SK-N-SH treated with all-trans-retinoic acid at 6 μM for 48 hours (cell line): Measurements from ENCODE around the gene CUBN.

Experiments used
- ATAC-seq: fragments of 200-7000 bp; cut with Tn5 transposase; 3 replicates; pipeline ENCODE4 v1.9.1; 2020; ENCODE audit warnings: mild to moderate bottlenecking, moderate library complexity
- ARNTL ChIP-seq: fragments of 450-650 bp; formaldehyde crosslinking; IDR thresholded peaks from 2 replicates; pipeline ENCODE4 v1.5.0; 2020; ENCODE audit warnings: low read depth, mild to moderate bottlenecking, moderate library complexity, borderline replicate concordance
- BACH2 ChIP-seq: fragments of 250-450 bp; sonication (Bioruptor Pico); IDR thresholded peaks from 2 replicates; pipeline ENCODE4 v1.9.0; 2021; ENCODE audit warnings: mild to moderate bottlenecking, borderline replicate concordance
- CSDC2 ChIP-seq: fragments of 250-450 bp; sonication (Bioruptor Pico); IDR thresholded peaks from 2 replicates; pipeline ENCODE4 v1.5.0; 2020; ENCODE audit warnings: mild to moderate bottlenecking, moderate library complexity
- ESRRG ChIP-seq: fragments of 250-450 bp; sonication (Bioruptor Pico); IDR thresholded peaks from 2 replicates; pipeline ENCODE4 v1.6.1; 2021; ENCODE audit warnings: mild to moderate bottlenecking
- GLIS3 ChIP-seq: fragments of 250-450 bp; sonication (Bioruptor Pico); IDR thresholded peaks from 2 replicates; pipeline ENCODE4 v1.5.0; 2020; ENCODE audit warnings: mild to moderate bottlenecking, moderate library complexity
- ISL1 ChIP-seq: fragments of 250-450 bp; sonication (Bioruptor Pico); IDR thresholded peaks from 2 replicates; pipeline ENCODE4 v2.1.2; 2022; ENCODE audit warnings: mild to moderate bottlenecking, moderate library complexity
- OSR1 ChIP-seq: fragments of 250-450 bp; sonication (Bioruptor Pico); IDR thresholded peaks from 2 replicates; pipeline ENCODE4 v1.8.0; 2022; ENCODE audit warnings: moderate library complexity, mild to moderate bottlenecking, inconsistent platforms
- PPARA ChIP-seq: fragments of 250-450 bp; sonication (Bioruptor Pico); IDR thresholded peaks from 2 replicates; pipeline ENCODE4 v1.5.0; 2020; ENCODE audit warnings: mild to moderate bottlenecking, borderline replicate concordance
- RARB ChIP-seq: fragments of 250-450 bp; sonication (Bioruptor Pico); IDR thresholded peaks from 2 replicates; pipeline ENCODE4 v1.8.0; 2021; ENCODE audit warnings: mild to moderate bottlenecking, moderate library complexity
- SNAI2 ChIP-seq: fragments of 250-450 bp; sonication (Bioruptor Pico); IDR thresholded peaks from 2 replicates; pipeline ENCODE4 v1.5.0; 2020; ENCODE audit warnings: mild to moderate bottlenecking, moderate library complexity
- TCF4 ChIP-seq: fragments of 250-450 bp; sonication (Bioruptor Pico); IDR thresholded peaks from 2 replicates; pipeline ENCODE4 v1.8.0; 2021; ENCODE audit warnings: mild to moderate bottlenecking, moderate library complexity, borderline replicate concordance
- TOX ChIP-seq: fragments of 250-450 bp; sonication (Bioruptor Pico); IDR thresholded peaks from 2 replicates; pipeline ENCODE4 v1.8.0; 2021; ENCODE audit warnings: mild to moderate bottlenecking, moderate library complexity, borderline replicate concordance
- ZFP3 ChIP-seq: fragments of 250-450 bp; sonication (Bioruptor Pico); IDR thresholded peaks from 2 replicates; pipeline ENCODE4 v1.5.0; 2020; ENCODE audit warnings: mild to moderate bottlenecking, moderate library complexity
- ZFP30 ChIP-seq: fragments of 450-650 bp; formaldehyde crosslinking; IDR thresholded peaks from 2 replicates; pipeline ENCODE4 v1.5.0; 2022; ENCODE audit warnings: mild to moderate bottlenecking, moderate library complexity
- ZNF565 ChIP-seq: fragments of 450-650 bp; formaldehyde crosslinking; conservative IDR thresholded peaks from 2 replicates; pipeline ENCODE4 v1.5.0; 2020; ENCODE audit warnings: low read depth, mild to moderate bottlenecking, moderate library complexity
- ZNF8 ChIP-seq: fragments of 450-650 bp; formaldehyde crosslinking; IDR thresholded peaks from 2 replicates; pipeline ENCODE4 v1.5.0; 2020; ENCODE audit warnings: mild to moderate bottlenecking, moderate library complexity
- TF ChIP-seq, protein P1 (sequence below): fragments of 250-450 bp; sonication (Bioruptor Pico); IDR thresholded peaks from 2 replicates; pipeline ENCODE4 v1.8.0; 2021; ENCODE audit warnings: low read depth, mild to moderate bottlenecking, moderate library complexity, borderline replicate concordance
- TF ChIP-seq, protein P2 (sequence below): fragments of 250-450 bp; sonication (Bioruptor Pico); IDR thresholded peaks from 2 replicates; pipeline ENCODE4 v1.5.1; 2021; ENCODE audit warnings: mild to moderate bottlenecking, moderate library complexity
- TF ChIP-seq, protein P3 (sequence below): fragments of 250-450 bp; sonication (Bioruptor Pico); IDR thresholded peaks from 2 replicates; pipeline ENCODE4 v1.5.0; 2020; ENCODE audit warnings: mild to moderate bottlenecking, moderate library complexity
- TF ChIP-seq, protein P4 (sequence below): fragments of 250-450 bp; sonication (Bioruptor Pico); IDR thresholded peaks from 2 replicates; pipeline ENCODE4 v1.8.0; 2020; ENCODE audit warnings: mild to moderate bottlenecking, moderate library complexity, borderline replicate concordance
- TF ChIP-seq, protein P5 (sequence below): fragments of 250-450 bp; sonication (Bioruptor Pico); IDR thresholded peaks from 2 replicates; pipeline ENCODE4 v1.5.1; 2020; ENCODE audit warnings: low read depth, mild to moderate bottlenecking, moderate library complexity

CUBN gene

DNA sequence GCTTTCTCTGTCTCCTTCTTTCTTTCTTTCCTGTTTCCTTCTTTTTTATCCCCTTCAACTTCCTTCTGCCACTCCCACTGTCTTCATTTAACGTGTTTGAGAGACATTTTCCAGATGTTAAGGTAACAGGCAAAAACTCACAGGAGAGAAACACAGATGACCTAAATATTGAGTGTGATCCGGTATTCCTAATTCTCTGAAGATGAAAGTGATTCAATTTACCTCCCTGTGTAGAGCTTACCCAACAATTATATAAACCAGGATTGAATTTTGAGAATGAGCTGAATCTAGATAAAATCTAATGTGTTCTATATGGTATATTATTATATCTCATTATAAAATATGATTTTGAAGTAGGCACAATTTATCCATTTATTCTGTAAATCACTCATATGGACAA is 265.8 kb downstream of the CUBN start:
- ATAC-seq: no peak
- no peak for TF ChIP-seq SNAI2 (CRISPR knock-in tag)
- TF ChIP-seq ISL1 (CRISPR knock-in tag): no peak
- no peak for TF ChIP-seq OSR1 (CRISPR knock-in tag)
- TF ChIP-seq, protein P1, sequence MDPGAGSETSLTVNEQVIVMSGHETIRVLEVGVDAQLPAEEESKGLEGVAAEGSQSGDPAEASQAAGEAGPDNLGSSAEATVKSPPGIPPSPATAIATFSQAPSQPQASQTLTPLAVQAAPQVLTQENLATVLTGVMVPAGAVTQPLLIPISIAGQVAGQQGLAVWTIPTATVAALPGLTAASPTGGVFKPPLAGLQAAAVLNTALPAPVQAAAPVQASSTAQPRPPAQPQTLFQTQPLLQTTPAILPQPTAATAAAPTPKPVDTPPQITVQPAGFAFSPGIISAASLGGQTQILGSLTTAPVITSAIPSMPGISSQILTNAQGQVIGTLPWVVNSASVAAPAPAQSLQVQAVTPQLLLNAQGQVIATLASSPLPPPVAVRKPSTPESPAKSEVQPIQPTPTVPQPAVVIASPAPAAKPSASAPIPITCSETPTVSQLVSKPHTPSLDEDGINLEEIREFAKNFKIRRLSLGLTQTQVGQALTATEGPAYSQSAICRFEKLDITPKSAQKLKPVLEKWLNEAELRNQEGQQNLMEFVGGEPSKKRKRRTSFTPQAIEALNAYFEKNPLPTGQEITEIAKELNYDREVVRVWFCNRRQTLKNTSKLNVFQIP (CRISPR knock-in tag): no peak
- TF ChIP-seq TCF4 (CRISPR knock-in tag): no peak
- no peak for TF ChIP-seq RARB (CRISPR knock-in tag)
- no peak for TF ChIP-seq GLIS3 (CRISPR knock-in tag)
- TF ChIP-seq ESRRG (CRISPR knock-in tag): no peak
- TF ChIP-seq, protein P2, sequence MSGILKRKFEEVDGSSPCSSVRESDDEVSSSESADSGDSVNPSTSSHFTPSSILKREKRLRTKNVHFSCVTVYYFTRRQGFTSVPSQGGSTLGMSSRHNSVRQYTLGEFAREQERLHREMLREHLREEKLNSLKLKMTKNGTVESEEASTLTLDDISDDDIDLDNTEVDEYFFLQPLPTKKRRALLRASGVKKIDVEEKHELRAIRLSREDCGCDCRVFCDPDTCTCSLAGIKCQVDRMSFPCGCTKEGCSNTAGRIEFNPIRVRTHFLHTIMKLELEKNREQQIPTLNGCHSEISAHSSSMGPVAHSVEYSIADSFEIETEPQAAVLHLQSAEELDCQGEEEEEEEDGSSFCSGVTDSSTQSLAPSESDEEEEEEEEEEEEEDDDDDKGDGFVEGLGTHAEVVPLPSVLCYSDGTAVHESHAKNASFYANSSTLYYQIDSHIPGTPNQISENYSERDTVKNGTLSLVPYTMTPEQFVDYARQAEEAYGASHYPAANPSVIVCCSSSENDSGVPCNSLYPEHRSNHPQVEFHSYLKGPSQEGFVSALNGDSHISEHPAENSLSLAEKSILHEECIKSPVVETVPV: no peak
- TF ChIP-seq ZFP3 (CRISPR knock-in tag): no peak
- TF ChIP-seq ZNF8 (CRISPR knock-in tag): no peak
- TF ChIP-seq ZFP30 (CRISPR knock-in tag): no peak
- TF ChIP-seq ARNTL (CRISPR knock-in tag): no peak
- TF ChIP-seq, protein P3, sequence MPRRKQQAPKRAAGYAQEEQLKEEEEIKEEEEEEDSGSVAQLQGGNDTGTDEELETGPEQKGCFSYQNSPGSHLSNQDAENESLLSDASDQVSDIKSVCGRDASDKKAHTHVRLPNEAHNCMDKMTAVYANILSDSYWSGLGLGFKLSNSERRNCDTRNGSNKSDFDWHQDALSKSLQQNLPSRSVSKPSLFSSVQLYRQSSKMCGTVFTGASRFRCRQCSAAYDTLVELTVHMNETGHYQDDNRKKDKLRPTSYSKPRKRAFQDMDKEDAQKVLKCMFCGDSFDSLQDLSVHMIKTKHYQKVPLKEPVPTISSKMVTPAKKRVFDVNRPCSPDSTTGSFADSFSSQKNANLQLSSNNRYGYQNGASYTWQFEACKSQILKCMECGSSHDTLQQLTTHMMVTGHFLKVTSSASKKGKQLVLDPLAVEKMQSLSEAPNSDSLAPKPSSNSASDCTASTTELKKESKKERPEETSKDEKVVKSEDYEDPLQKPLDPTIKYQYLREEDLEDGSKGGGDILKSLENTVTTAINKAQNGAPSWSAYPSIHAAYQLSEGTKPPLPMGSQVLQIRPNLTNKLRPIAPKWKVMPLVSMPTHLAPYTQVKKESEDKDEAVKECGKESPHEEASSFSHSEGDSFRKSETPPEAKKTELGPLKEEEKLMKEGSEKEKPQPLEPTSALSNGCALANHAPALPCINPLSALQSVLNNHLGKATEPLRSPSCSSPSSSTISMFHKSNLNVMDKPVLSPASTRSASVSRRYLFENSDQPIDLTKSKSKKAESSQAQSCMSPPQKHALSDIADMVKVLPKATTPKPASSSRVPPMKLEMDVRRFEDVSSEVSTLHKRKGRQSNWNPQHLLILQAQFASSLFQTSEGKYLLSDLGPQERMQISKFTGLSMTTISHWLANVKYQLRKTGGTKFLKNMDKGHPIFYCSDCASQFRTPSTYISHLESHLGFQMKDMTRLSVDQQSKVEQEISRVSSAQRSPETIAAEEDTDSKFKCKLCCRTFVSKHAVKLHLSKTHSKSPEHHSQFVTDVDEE: no peak
- TF ChIP-seq, protein P4, sequence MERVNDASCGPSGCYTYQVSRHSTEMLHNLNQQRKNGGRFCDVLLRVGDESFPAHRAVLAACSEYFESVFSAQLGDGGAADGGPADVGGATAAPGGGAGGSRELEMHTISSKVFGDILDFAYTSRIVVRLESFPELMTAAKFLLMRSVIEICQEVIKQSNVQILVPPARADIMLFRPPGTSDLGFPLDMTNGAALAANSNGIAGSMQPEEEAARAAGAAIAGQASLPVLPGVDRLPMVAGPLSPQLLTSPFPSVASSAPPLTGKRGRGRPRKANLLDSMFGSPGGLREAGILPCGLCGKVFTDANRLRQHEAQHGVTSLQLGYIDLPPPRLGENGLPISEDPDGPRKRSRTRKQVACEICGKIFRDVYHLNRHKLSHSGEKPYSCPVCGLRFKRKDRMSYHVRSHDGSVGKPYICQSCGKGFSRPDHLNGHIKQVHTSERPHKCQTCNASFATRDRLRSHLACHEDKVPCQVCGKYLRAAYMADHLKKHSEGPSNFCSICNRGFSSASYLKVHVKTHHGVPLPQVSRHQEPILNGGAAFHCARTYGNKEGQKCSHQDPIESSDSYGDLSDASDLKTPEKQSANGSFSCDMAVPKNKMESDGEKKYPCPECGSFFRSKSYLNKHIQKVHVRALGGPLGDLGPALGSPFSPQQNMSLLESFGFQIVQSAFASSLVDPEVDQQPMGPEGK: no peak
- no peak for TF ChIP-seq TOX (CRISPR knock-in tag)
- TF ChIP-seq PPARA (CRISPR knock-in tag): no peak
- TF ChIP-seq CSDC2: no peak
- TF ChIP-seq ZNF565: no peak
- TF ChIP-seq BACH2 (CRISPR knock-in tag): no peak
- TF ChIP-seq, all 23 proteins: peak for 0

- no peak; the same call in 2 of the 3 replicates for ATAC-seq
- 0 out of 2 replicates have a peak, but pooled peaks have one; percentile 63 for TF ChIP-seq TCF4 (CRISPR knock-in tag)
- peak; percentile 74 for TF ChIP-seq ISL1 (CRISPR knock-in tag)
- TF ChIP-seq, protein P3: peak; percentile 43; the same call in 1 of the 2 replicates
- TF ChIP-seq BACH2 (CRISPR knock-in tag): no peak
- TF ChIP-seq TOX (CRISPR knock-in tag): peak; percentile 58; the same call in 1 of the 2 replicates
- TF ChIP-seq RARB (CRISPR knock-in tag): no peak
- TF ChIP-seq, protein P5, sequence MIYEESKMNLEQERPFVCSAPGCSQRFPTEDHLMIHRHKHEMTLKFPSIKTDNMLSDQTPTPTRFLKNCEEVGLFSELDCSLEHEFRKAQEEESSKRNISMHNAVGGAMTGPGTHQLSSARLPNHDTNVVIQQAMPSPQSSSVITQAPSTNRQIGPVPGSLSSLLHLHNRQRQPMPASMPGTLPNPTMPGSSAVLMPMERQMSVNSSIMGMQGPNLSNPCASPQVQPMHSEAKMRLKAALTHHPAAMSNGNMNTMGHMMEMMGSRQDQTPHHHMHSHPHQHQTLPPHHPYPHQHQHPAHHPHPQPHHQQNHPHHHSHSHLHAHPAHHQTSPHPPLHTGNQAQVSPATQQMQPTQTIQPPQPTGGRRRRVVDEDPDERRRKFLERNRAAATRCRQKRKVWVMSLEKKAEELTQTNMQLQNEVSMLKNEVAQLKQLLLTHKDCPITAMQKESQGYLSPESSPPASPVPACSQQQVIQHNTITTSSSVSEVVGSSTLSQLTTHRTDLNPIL (CRISPR knock-in tag): no peak
- TF ChIP-seq ESRRG (CRISPR knock-in tag): no peak
- 0 out of 2 replicates have a peak, but pooled peaks have one; percentile 43 for TF ChIP-seq ZFP3 (CRISPR knock-in tag)
- TF ChIP-seq, all 23 proteins: peak for 5
Observed at GRCh38 chr10:16857419-16857818, 272.2 kb downstream of the CUBN start.
